RWPE1 (cell line): Measurements from ENCODE around the gene CLEC20A.

Experiments
- CTCF ChIA-PET: fragments of 350-600 bp; sonication (Branson Sonifier 250); formaldehyde crosslinking; extraction: SDS; loops from one replicate; lab custom pipeline; 2021; lab: Yijun Ruan, JAX
- POLR2A ChIA-PET: fragments of 400-600 bp; formaldehyde crosslinking; extraction: SDS; loops from one replicate; lab custom pipeline; 2020; ENCODE audit warnings: antibody characterized with exemption; ENCODE audit not compliant: low non-redundant PET; lab: Yijun Ruan, JAX
- DNase-seq: peaks from one replicate; pipeline ENCODE4 v3.0.0; 2012; ENCODE audit warnings: low spot score
- H3K27ac ChIP-seq: fragments of 450-650 bp; 2 replicates; pipeline ENCODE4 v1.5.1; 2017
- CTCF ChIP-seq: fragments of 450-650 bp; conservative IDR thresholded peaks from 2 replicates; pipeline ENCODE4 v1.5.1; 2017; ENCODE audit warnings: low read depth, mild to moderate bottlenecking

The CLEC20A gene

GRCh38 chr1:178451529-178451928 lies 45.2 kb downstream of the CLEC20A start:
- TF ChIP-seq CTCF = no peak
- POLR2A ChIA-PET = no interaction called here
- CTCF ChIA-PET = no interaction called here
- no peak for DNase-seq
- H3K27ac ChIP-seq = no peak overlapping the region

- H3K27ac ChIP-seq = no peak overlapping the region
- DNase-seq = no peak
- POLR2A ChIA-PET = no interaction called here
- TF ChIP-seq CTCF = no peak
- CTCF ChIA-PET = no interaction called here
Observed at GRCh38 chr1:178450871-178451270, 45.9 kb downstream of the CLEC20A start.

GRCh38 chr1:178442925-178443324 lies 53.8 kb downstream of the CLEC20A start:
- TF ChIP-seq CTCF = no peak
- no peak for DNase-seq
- H3K27ac ChIP-seq = no peak overlapping the region
- ChIA-PET POLR2A (no interaction called here), CTCF (interaction anchor here (0.6 kb wide), 1 partner anchor 433 kb away, joined by 3 read pairs; no protein-coding TSS in a partner anchor)

GRCh38 chr1:178438432-178438831 lies 58.3 kb downstream of the CLEC20A start:
- no peak for DNase-seq
- ChIA-PET CTCF (interaction anchor here (0.7 kb wide), 1 partner anchor 60 kb away, joined by 3 read pairs; no protein-coding TSS in a partner anchor), POLR2A (interaction anchor here (0.6 kb wide), 1 partner anchor 88 kb away, joined by 3 read pairs; no protein-coding TSS in a partner anchor)
- no peak for TF ChIP-seq CTCF
- H3K27ac ChIP-seq = no peak overlapping the region

GRCh38 chr1:178436899-178437298 lies 59.9 kb downstream of the CLEC20A start:
- CTCF ChIA-PET = no interaction called here
- H3K27ac ChIP-seq = no peak overlapping the region
- POLR2A ChIA-PET = no interaction called here
- DNase-seq = no peak
- no peak for TF ChIP-seq CTCF

- no peak overlapping the region for H3K27ac ChIP-seq
- ChIA-PET POLR2A (no interaction called here), CTCF (interaction anchor here (0.9 kb wide), 1 partner anchor 124 kb away, joined by 3 read pairs; no protein-coding TSS in a partner anchor)
- TF ChIP-seq CTCF = no peak
- no peak for DNase-seq
Observed at GRCh38 chr1:178434899-178435435, 61.8 kb downstream of the CLEC20A start.
